GM21786 (cell line): Measurements from ENCODE around the gene FRMD4A.
"Not testable (repeated sequence)": the region's sequence is repeated elsewhere in the genome, so short reads cannot be mapped to it uniquely, and the experiment has no call there.

Experiments
- ATAC-seq: cut with Tn5 transposase; IDR thresholded peaks from one replicate; pipeline ENCODE4 v1.9.1; 2021; ENCODE audit not compliant: unreplicated experiment

The FRMD4A gene

GRCh38 chr10:13924040-13924725 lies 406.5 kb downstream of the FRMD4A start:
- no peak for ATAC-seq

DNA sequence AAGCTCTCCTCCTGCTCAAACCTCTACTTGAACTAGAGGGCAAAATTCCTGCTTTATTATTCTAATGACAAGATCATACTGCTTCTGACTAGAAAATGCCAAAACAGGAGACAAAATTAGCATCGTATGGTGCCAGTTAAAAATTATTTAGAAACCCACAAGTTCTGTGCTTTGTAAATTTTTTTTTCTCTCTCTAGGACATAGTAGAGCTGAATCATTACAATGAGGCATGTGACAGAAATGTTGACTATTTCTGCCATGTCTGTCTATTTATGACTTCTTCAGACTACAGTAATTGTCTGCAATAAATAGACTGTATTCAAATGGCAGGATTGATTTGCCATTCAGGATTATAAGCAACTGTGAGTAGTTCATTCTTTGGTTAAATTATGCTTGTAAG lies 408.1 kb downstream of the FRMD4A start:
- no peak for ATAC-seq

GRCh38 chr10:13921941-13922340 lies 408.8 kb downstream of the FRMD4A start:
- ATAC-seq, result no peak

DNA sequence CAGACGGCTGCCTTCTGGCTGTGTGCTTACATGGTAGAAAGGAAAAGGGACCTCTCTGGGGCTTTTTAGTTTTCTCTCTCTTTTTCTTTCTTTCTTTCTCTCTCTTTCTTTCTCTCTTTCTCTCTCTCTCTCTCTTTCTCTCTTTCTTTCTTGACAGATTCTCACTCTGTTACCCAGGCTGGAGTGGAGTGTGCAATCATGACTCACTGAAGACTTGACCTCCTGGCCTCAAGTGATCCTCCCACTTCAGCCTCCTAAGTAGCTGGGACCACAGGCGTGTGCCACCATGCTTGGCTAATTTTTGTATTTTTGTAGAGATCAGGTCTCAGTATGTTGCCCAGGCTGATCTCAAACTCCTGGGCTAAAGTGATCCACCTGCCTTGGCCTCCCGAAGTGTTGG lies 409.6 kb downstream of the FRMD4A start:
- ATAC-seq, result not testable (repeated sequence)

DNA sequence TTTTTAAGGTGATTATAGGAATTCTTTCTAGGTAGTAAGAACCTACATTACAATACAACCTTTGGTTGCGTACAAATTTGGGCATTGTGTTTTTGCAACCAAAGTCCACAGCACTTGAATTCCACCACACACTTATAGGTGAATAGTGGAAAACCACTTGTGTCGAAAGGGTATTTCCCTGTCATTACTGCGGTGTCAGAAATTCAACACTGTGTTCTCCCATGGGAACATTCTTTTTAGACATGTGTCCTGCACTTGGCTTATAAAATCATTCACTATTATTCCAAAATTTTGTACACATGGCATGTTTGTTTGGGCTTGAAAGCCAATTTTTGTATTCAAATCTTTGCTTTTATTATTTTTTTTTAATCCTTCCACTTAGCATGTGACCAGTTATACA lies 410.3 kb downstream of the FRMD4A start:
- ATAC-seq, result no peak

DNA sequence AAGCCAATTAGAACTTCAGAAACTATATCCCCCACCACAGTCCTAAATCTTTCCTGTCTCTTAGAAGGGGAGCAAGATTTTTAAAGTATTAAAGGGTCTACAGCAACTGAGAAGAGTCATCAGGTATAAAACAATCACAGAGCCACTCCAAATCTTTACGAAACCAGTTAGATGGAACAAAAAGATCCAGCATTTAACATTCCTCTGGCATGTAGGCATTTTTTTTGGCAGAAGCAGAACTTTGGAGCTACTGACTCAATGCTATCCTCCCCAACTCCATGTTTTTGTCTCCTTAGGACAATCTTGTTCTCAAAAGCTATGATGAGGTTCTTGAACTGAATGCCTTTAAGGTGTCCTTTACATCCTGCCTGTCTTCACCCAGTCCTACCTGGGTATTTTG lies 410.7 kb downstream of the FRMD4A start:
- no peak for ATAC-seq

GRCh38 chr10:13917791-13918190 lies 412.9 kb downstream of the FRMD4A start:
- no peak for ATAC-seq

GRCh38 chr10:13916384-13916947 lies 414.3 kb downstream of the FRMD4A start:
- no peak for ATAC-seq

GRCh38 chr10:13915710-13916109 lies 415.0 kb downstream of the FRMD4A start:
- no peak for ATAC-seq

DNA sequence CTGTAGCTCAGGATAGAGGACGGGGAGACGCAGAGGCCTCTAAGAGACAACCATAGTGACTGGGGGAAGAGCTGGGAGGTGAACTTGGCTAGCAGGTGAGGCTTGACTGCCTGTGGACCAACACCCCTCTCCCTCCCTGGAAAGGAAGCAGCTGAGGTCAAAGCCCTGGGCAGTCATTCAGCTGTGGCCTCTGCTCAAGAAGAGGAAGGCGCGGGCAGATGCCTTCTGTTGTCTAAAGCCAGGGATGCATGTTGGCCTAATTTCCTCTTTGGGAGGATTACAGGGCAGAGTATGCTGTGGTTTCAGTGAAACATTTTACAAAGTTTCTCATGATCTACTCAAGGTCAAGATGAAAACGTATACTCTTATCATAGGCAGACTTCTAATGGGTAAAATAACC lies 416.8 kb downstream of the FRMD4A start:
- ATAC-seq, result no peak

DNA sequence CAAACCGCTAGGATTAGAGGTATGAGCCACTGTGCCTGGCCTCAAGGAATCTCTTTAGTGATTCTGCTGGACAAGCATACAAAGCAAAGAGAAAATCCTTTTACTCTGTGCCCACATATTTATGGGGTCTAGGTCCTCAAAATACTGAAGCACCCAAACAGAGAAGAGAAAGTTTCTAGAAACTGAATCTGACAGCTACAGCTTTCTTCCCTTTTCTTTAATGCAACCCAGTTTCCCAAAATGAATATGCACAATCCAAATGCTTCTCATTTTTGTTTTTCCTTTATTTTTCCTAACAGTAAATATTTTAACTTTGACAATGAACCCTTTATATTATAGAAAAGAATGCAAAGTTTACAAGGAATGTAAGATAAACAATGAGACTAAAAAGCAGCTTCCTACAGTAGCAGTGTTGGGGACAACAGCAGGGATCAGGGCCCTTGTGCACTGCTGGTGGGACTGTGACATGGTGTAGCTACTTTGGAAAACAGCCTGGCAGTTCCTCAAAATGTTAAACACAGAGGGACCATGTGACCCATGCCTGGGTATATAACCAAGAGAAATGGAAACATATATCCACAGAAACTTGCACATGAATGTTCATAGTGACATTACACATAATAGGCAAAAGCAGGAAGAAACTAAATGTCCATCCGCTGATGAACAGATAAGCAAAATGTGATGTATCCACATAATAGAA lies 418.8 kb downstream of the FRMD4A start:
- ATAC-seq, result no peak

GRCh38 chr10:13909516-13910258 lies 421.0 kb downstream of the FRMD4A start:
- no peak for ATAC-seq

GRCh38 chr10:13908475-13908874 lies 422.2 kb downstream of the FRMD4A start:
- ATAC-seq, result no peak

DNA sequence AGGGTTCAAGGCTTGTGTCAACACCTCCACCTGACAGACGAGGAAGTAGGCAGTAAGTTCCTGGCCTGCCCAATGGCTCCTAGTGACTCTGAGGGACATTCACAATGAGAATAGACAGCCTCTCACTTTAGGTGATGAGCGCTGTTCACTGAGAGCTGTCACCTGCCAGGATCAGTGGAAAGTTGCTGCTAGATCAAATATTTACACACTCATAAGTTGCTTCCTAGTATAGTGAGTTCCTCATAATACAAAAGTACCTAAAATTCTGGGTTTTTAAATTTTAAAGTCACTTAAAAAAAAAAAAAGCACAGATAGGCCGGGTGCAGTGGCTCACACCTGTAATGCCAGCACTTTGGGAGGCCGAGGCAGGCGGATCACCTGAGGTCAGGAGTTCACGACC lies 423.2 kb downstream of the FRMD4A start:
- ATAC-seq, result no peak

- ATAC-seq, result no peak
These were observed 425.4 kb downstream of the FRMD4A start for GRCh38 chr10:13905281-13905680.

GRCh38 chr10:13904064-13904463 lies 426.7 kb downstream of the FRMD4A start:
- no peak for ATAC-seq

DNA sequence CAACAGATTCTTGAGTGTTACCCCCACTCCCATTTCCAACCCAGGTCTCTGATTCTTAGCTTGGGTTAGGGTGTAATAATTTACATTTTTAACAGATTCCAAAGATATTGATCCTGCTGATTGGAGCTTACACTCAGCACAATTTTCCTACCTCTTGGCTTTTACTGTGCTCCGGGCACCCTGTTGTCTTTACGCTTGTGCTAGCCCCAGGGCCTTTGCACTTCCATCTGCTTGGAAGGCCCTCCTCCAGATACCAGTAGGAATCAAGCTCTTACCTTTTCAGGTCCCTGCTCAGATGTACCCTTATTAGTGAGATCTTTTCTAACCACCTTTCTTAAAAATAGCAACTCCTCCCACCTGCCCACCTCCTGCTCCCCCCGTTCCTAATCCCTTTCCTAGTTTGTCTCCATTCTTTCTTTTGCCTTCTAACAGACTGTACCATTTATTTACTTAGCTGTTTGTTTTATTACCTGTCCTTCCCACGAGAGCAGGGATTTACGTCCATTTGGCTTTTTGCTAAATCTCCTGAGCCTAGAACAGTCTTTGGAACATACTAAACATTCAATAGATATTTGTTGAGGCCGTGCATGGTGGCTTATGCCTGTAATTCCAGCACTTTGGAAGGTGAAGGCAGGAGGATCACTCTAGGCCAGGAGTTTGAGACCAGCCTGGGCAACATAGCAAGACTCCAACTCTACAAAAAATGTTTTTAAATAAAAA lies 427.7 kb downstream of the FRMD4A start:
- ATAC-seq, result no peak

DNA sequence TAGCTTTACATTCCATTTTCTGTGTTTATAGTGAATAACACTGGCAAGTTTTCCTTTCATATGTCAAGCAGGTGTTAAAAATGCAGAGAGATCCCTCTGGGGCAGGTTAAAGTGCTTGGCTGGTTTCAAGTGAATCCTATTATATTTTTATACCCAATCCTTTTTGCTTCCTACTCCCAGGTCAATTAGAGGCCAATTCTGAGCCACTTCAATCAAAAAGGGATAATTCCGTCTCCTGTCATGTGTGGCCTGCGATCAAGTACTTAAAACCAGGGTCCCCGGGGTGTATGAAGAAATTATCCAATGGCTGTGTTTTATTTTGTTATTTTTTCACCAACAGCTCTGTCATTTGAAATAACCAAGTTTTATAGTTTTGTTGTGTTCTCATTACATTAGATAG lies 430.8 kb downstream of the FRMD4A start:
- ATAC-seq, result no peak

- ATAC-seq, result not testable (repeated sequence)
These were observed 434.6 kb downstream of the FRMD4A start for GRCh38 chr10:13896146-13896545.

GRCh38 chr10:13894412-13895093 lies 436.2 kb downstream of the FRMD4A start:
- no peak for ATAC-seq
